GM21723 (cell line): Measurements from ENCODE around the gene CMSS1.

ENCODE experiments used
- ATAC-seq: cut with Tn5 transposase; IDR thresholded peaks from one replicate; pipeline ENCODE4 v1.9.1; 2021; ENCODE audit warnings: mild to moderate bottlenecking, moderate library complexity; ENCODE audit not compliant: unreplicated experiment

The CMSS1 gene

DNA sequence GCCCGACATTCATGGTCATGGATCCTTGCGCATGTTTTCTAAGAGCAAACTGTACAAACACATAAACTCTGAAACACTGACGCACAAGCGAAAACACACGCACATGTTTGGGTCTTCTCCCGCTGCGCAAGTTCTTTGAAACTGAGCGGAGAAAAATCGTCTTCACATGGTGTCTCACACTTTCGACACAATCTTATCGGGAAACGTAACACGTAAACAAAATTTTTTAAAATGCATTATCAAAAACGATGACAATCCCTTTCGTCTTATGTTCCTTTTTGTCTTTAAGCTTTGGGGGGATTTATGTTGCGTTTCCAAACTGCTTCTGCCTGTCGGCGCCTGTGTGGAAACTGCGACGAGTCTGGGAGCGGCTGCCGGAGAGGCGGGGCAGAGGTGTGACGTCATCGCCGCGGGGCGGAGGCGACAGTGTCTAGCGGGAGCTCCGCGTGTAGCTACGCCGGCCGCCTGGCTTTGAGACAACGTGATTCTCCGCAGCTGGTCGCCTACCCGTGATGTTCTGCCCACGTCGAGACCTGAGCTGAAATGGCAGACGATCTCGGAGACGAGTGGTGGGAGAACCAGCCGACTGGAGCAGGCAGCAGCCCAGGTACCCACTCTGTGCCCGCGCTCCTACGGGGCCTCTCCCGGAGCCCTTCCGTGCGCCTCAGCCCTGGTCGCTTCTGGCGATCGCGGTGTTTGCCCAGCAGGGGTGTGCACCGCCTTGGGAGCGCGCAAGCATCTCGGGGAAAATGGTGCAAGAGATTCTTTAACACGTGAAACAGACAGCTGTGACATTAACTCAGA lies at the start of gene CMSS1:
Gene CMSS1, plus strand, starts transcription at position 426 of the 804 bp plus-strand sequence.
- peak; percentile 98 for ATAC-seq

DNA sequence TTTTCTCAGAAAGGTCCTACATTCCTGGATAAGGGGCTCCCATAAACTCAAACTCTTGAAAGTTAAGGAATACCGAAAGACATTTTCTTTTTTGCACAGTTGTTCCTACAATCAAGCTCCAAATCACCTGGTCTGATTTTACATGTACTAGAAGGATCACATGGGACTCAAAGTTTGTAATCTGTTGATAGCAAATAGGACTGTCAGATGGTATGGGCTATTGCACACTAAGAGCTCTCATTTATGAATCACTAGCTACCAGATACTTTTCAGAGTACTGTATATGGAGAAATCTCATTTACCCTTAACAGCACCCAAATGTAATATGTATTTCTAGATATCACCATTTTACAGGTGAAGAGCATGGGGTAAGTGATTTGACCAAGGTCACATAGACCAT lies 49.5 kb upstream of the CMSS1 start:
- ATAC-seq, result no peak

DNA sequence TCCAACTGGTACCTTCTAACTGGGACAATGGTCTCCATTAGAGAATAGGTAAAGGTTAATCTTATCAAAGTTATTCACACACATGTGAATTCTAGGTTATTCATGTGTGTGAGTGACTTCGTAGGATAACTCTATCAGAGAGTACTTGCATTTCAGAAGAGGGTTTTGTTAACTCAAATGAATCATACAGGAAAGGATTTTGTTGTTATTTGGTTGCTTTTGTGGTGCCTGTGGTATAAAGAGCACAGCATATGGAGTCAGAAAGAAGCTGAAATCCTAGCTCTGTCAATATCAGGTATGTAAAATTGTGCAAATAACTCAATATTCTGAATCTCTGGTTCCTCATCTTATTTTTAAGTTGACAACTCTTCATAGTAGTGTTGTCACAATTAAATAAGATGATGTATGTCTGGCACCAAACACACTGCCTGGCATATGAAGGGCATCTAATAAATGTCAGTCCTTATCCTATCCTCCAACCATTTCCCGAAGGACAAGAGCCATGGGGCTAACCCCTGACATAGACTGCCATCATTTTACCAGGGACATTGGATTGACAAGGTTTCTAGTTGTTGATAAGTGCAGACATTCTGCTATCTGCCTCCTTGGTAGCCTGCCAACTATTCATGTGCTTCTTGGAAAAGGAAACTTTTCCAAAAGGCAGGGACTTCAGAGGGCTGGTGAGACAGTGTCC lies 48.7 kb upstream of the CMSS1 start:
- no peak for ATAC-seq

DNA sequence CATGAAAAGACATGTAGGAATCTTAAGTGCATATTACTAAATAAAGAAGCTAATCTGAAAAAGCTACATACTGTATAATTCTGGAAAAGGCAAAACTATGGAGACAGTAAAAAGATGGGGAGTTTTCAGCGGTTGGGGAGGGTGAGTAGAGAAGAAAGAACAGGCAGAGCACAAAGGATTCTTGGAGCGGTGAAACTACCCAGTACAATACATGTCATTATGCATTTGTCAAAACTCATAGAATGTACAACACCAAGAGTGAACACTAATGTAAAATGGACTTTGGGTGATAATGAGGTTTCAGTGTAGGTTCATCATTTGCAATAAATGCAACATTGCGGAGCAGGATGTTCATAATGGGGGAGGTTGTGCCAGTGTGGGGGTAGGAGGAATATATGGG lies 45.5 kb upstream of the CMSS1 start:
- ATAC-seq, result no peak

GRCh38 chr3:99772671-99773070 lies 45.0 kb upstream of the CMSS1 start:
- ATAC-seq, result no peak

DNA sequence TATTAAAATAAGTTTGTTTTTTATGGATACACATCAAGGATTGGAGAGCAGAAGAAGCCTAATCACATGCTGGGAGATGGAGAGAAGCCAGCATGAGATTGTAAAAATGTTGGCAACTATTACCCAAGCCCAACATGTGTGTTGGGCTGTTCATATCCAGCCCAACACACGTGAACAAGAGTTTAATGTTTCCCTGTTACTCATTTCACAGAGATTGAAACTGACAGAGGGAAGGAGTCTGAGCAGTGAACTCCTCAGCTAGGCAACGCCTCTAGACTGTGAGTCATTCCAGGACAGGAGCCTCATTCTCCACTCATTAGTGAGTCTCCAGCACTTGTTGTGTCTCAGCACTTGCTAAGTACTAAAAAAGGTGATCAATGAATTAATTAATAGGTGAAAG lies 43.2 kb upstream of the CMSS1 start:
- peak; percentile 95 for ATAC-seq

GRCh38 chr3:99776516-99777209 lies 41.0 kb upstream of the CMSS1 start:
- ATAC-seq, result no peak

- ATAC-seq, result no peak
Measured at GRCh38 chr3:99777210-99777549, 40.5 kb upstream of the CMSS1 start.

- ATAC-seq, result no peak
Measured at GRCh38 chr3:99777708-99778107, 40.0 kb upstream of the CMSS1 start.

GRCh38 chr3:99780749-99781148 lies 36.9 kb upstream of the CMSS1 start:
- no peak for ATAC-seq

DNA sequence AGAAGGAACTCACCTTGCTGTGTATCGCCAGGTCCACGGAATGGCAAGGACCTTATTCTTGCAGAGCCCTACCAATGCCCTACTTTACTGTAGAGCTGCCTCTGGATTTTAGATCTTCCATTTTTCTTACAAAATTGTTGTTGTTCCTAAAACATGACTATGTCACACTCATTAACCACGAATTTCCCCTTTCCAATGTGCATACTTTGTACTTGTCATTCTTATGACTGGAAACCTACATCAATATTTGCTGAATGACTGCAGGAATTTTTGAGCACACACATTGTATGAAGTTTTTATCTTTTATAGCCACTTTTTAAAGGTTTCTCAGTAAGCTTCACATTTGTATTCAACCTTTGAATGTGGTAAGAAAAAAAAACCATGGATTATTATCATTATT lies 35.9 kb upstream of the CMSS1 start:
- ATAC-seq, result no peak

DNA sequence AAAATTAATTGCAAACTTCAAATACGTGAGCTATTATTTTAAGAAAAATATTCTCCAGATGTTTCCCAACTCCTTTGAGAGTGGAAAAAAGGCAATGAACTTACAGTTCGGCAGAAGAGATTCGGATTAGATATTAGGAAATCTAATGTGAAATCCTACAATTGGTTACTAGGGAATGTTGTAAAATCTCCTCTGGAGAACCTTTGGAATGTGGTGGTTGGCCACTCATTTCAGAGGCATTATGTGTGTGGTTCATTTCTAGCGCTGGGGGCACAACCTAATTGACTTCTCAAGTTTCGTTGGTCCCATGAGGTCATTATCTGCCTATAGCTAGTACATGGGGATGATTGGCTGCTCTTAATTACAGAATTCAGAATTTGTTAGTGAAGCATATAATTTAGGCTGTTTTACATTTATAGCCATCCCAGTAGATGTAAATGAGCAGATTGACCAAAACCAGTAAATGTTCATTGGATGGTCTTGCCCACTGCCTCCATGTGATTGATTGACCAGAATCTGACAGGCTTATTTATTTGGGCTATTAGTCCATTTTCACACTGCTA lies 34.6 kb upstream of the CMSS1 start:
- no peak for ATAC-seq

DNA sequence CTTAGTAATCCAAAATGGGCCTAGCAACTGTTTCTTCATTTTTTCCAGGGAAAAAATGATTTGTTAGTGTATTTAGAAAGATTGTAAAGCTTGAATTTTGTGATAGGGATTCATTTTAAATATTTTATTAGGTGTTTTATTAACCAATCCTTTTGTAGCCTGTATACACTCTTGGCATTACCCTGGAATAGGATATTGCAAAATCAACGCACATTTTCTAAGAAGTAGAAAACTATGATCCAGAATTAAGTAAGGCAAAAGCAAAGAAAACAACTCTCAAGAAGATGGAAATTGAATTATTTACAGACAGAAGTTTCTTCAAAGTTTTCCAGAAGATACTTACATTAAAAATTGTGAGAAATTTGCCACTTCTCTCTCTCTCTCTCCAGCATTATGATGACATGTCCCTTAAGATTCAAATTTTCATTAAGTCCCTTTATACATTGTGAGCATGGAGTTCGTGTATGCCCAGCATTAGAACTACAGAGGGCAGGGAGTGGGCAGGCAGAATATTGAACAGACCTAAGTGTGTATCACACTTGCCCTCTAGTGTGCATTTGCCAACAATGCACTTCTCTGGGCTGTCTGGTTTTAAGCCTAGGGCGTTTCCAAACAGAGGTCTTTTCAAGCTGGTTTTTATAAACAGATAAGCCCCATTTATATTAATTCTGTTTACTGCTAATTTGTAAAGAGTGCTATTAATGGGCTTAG lies 28.5 kb upstream of the CMSS1 start:
- ATAC-seq, result peak; percentile 94

DNA sequence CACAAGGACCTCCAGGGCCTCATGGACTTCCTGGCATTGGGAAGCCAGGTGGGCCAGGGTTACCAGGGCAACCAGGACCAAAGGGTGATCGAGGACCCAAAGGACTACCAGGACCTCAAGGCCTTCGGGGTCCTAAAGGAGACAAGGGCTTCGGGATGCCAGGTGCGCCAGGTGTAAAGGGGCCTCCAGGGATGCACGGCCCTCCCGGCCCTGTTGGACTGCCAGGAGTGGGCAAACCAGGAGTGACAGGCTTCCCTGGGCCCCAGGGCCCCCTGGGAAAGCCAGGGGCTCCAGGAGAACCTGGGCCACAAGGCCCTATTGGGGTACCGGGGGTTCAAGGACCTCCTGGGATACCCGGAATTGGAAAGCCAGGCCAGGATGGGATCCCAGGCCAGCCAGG lies 23.2 kb upstream of the CMSS1 start:
- no peak for ATAC-seq

DNA sequence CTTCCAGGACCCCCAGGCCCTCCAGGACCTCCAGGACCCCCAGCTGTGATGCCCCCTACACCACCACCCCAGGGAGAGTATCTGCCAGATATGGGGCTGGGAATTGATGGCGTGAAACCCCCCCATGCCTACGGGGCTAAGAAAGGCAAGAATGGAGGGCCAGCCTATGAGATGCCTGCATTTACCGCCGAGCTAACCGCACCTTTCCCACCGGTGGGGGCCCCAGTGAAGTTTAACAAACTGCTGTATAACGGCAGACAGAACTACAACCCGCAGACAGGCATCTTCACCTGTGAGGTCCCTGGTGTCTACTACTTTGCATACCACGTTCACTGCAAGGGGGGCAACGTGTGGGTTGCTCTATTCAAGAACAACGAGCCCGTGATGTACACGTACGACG lies 22.1 kb upstream of the CMSS1 start:
- no peak for ATAC-seq

DNA sequence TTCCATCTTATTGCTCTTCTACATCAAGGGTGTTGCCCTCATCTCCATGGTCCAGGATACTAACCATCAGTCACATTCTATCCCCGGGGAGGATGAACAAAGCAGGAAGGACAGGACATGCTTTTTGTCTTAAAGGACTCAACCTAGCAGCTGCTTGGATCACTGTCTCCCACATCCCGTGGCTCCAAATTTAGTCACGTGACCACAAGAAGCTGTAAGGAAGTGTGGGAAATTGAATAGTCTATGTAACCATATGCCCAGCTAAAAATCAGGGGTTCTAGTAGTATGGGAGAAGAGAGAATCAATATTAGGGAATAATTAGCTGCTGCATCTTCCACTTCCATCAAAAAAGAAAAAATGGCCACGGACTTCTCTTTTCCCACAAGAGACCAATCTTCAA lies 18.2 kb upstream of the CMSS1 start:
- no peak for ATAC-seq

DNA sequence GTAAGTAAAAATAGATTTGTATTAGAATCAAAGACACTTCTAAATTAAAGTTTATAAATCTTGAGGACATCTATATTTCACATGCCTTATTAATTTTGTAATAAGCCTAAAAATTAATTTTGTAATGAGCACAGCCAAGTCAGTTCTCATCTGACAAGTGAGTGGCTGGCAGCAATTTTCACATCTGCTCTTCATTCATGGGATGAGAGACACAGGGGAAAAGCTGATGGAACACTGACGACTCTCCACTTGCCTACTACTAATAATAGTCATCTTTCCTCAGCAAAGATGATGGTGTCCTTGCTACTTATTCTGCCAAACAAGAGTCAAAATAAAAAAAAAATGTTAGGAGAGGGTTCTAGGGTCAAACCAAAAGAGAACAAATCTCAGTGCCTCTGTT lies 14.4 kb upstream of the CMSS1 start:
- no peak for ATAC-seq

GRCh38 chr3:99805160-99805559 lies 12.5 kb upstream of the CMSS1 start:
- no peak for ATAC-seq

GRCh38 chr3:99808163-99808794 lies 9.4 kb upstream of the CMSS1 start:
- peak; percentile 77 for ATAC-seq

DNA sequence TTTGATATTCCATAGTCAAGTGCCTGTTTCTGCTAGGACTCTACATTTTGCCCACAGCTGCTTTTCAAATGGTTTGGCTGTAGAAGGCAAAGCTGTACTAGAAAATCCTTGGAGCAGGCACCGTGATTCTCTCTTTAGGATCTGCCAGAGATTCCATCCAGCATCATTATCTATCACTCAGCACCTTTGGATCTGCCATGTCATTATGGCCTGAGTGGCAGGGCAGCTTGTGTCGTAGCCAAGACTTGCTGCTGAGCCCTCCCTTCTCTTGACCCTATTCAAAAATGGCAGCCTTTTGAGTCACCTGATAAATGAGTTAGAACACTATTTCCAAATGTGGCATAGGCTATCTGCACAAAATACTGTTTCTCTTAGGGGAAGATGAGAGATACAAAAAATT lies 8.1 kb upstream of the CMSS1 start:
- ATAC-seq, result no peak

DNA sequence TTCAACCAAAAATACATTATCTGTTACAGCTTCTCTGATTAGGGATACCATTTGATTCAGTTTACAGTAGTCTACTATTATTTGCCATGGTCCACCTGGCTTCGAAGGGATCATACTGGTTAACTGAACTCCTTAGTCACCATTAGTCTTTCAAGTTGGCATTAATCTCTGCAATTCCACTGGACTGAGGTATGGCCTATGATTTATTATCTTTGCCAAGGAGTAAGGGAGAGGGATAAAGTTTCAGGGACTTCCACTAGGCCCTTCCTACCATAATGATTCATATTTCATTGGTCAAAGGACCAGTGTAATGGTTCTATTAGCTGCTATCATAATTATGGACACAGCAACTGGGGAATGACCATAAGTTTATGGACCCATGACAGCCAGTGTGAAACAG lies 7.3 kb upstream of the CMSS1 start:
- no peak for ATAC-seq
